BLaER1 treated with 17β-estradiol and CSF1 and Interleukin-3, amounts not matched to agents 10 nM and 100 nM (cell line): ENCODE results near the gene SMAGP.
A peak's percentile ranks its signal among the peaks of the same experiment; 100 is the strongest.
"Not testable (repeated sequence)": the region's sequence is repeated elsewhere in the genome, so short reads cannot be mapped to it uniquely, and the experiment has no call there.

ENCODE experiments used
- H3K27ac ChIP-seq, 11 experiments: shearing (Covaris generic); formaldehyde crosslinking; 2 replicates each; pipeline ENCODE4 v1.8.1; 2022
- H3K27me3 ChIP-seq, 11 experiments: shearing (Covaris generic); formaldehyde crosslinking; 2 replicates each; pipeline ENCODE4 v1.8.1; 2022
- H3K36me3 ChIP-seq, 11 experiments: shearing (Covaris generic); formaldehyde crosslinking; 2 replicates each; pipeline ENCODE4 v1.8.1; 2022
- H3K4me1 ChIP-seq, 10 experiments: shearing (Covaris generic); formaldehyde crosslinking; 2 replicates each; pipeline ENCODE4 v1.8.1; 2022
- H3K4me2 ChIP-seq, 11 experiments: shearing (Covaris generic); formaldehyde crosslinking; 2 replicates each; pipeline ENCODE4 v1.8.1; 2022
- H3K4me3 ChIP-seq, 10 experiments: shearing (Covaris generic); formaldehyde crosslinking; 2 replicates each; pipeline ENCODE4 v1.8.1; 2022
- H3K9ac ChIP-seq, 11 experiments: shearing (Covaris generic); formaldehyde crosslinking; 2 replicates each; pipeline ENCODE4 v1.8.1; 2022
- H3K9me3 ChIP-seq, 11 experiments: shearing (Covaris generic); formaldehyde crosslinking; replicated peaks in 1 of 11; 2 replicates each; pipeline ENCODE4 v1.8.1; 2022
- H4K20me1 ChIP-seq, 11 experiments: shearing (Covaris generic); formaldehyde crosslinking; 2 replicates each; pipeline ENCODE4 v1.8.1; 2022
- Cebpa-rat ChIP-seq, 11 experiments: shearing (Covaris generic); IDR thresholded peaks; 2 replicates each; pipeline ENCODE4 v1.8.1; 2022

The SMAGP gene

GRCh38 chr12:51238510-51239334, 31.5 kb downstream of the SMAGP start, which contains the start of gene DAZAP2:
TSS of gene DAZAP2 (plus strand) at chr12:51238826. CDS start at chr12:51238908, 82 bp downstream.
- Histone ChIP-seq H3K9me3 (no peaks in the 10 kb centered on the region), H4K20me1 (peaks cover 10 to 45% (median 33%) of the 10 kb centered on the region in 11 experiments; a peak in 17 of 22 replicates), H3K4me2 (peak within 1 kb of the TSS; percentile 82 to 96 (median 94)), H3K27me3 (no peaks in the 10 kb centered on the region), H3K36me3 (peaks cover 35 to 42% (median 40%) of the 10 kb centered on the region in 11 experiments), H3K27ac (peak within 1 kb of the TSS; percentile 98 to 100 (median 100)), H3K4me1 (peaks cover 17 to 49% (median 46%) of the 10 kb centered on the region in 10 experiments), H3K4me3 (peak within 1 kb of the TSS; percentile 77 to 97 (median 94)), H3K9ac (peak within 1 kb of the TSS; percentile 97 to 100 (median 99))
- TF ChIP-seq Cebpa-rat (IDR thresholded peaks at IDR 0.05), result no peak

- Histone ChIP-seq H3K4me3 (peak overlapping the region; percentile 77 to 97 (median 94)), H3K4me2 (peak overlapping the region; percentile 79 to 96 (median 91)), H3K36me3 (peaks cover 29 to 35% (median 33%) of the 10 kb centered on the region in 11 experiments), H3K9me3 (peaks cover 0 to 6% (median 2%) of the 10 kb centered on the region in 11 experiments; a peak in 11 of 22 replicates), H3K27ac (peak overlapping the region in 8 of 11 experiments; percentile 99 to 100 (median 100); a peak in 14 of 22 replicates), H3K4me1 (peaks cover 17 to 42% (median 40%) of the 10 kb centered on the region in 10 experiments), H3K9ac (peak overlapping the region; percentile 97 to 100 (median 99)), H4K20me1 (peaks cover 10 to 39% (median 30%) of the 10 kb centered on the region in 11 experiments; a peak in 17 of 22 replicates), H3K27me3 (no peaks in the 10 kb centered on the region)
- no peak for TF ChIP-seq Cebpa-rat (IDR thresholded peaks at IDR 0.05)
These were observed 32.1 kb downstream of the SMAGP start for GRCh38 chr12:51238037-51238509.

- no peak overlapping the region for H3K4me2 ChIP-seq
- no peak overlapping the region for H3K4me3 ChIP-seq
- peaks cover 0 to 4% (median 3%) of the 10 kb centered on the region in 11 experiments; a peak in 12 of 22 replicates for H4K20me1 ChIP-seq
- no peak overlapping the region for H3K27ac ChIP-seq
- no peak for TF ChIP-seq Cebpa-rat (IDR thresholded peaks at IDR 0.05)
- H3K4me1 ChIP-seq, result peaks cover 6 to 8% (median 7%) of the 10 kb centered on the region in 10 experiments; a peak in 18 of 20 replicates
- no peaks in the 10 kb centered on the region; a peak in 1 of 22 replicates for H3K36me3 ChIP-seq
- H3K27me3 ChIP-seq, result no peaks in the 10 kb centered on the region
- H3K9me3 ChIP-seq, result peaks cover 0 to 17% (median 8%) of the 10 kb centered on the region in 11 experiments; a peak in 15 of 22 replicates
- H3K9ac ChIP-seq, result no peak overlapping the region
These were observed 35.7 kb downstream of the SMAGP start for GRCh38 chr12:51234530-51234929.

- Histone ChIP-seq H3K4me1 (no peaks in the 10 kb centered on the region), H4K20me1 (no peaks in the 10 kb centered on the region), H3K9me3 (peaks cover 0 to 17% (median 8%) of the 10 kb centered on the region in 11 experiments; a peak in 15 of 22 replicates), H3K27me3 (no peaks in the 10 kb centered on the region), H3K36me3 (no peaks in the 10 kb centered on the region), H3K4me3 (no peak overlapping the region), H3K9ac (no peak overlapping the region), H3K4me2 (no peak overlapping the region), H3K27ac (no peak overlapping the region)
- no peak for TF ChIP-seq Cebpa-rat (IDR thresholded peaks at IDR 0.05)
These were observed 37.6 kb downstream of the SMAGP start for GRCh38 chr12:51232642-51233041.

- Histone ChIP-seq H3K27ac (no peak overlapping the region), H3K4me3 (no peak overlapping the region), H3K4me1 (no peaks in the 10 kb centered on the region), H3K9ac (no peak overlapping the region), H3K9me3 (peaks cover 0 to 17% (median 8%) of the 10 kb centered on the region in 11 experiments; a peak in 15 of 22 replicates), H3K4me2 (no peak overlapping the region), H3K27me3 (no peaks in the 10 kb centered on the region), H4K20me1 (no peaks in the 10 kb centered on the region), H3K36me3 (no peaks in the 10 kb centered on the region)
- TF ChIP-seq Cebpa-rat (IDR thresholded peaks at IDR 0.05), result no peak
These were observed 41.0 kb downstream of the SMAGP start for GRCh38 chr12:51229116-51229809.

GRCh38 chr12:51227962-51228361, 42.3 kb downstream of the SMAGP start:
- Histone ChIP-seq H3K4me2 (no peak overlapping the region), H3K36me3 (no peaks in the 10 kb centered on the region), H3K9me3 (peaks cover 0 to 10% (median 6%) of the 10 kb centered on the region in 11 experiments; a peak in 15 of 22 replicates), H3K9ac (no peak overlapping the region), H3K27me3 (no peaks in the 10 kb centered on the region), H3K27ac (no peak overlapping the region), H4K20me1 (no peaks in the 10 kb centered on the region), H3K4me3 (no peak overlapping the region), H3K4me1 (no peaks in the 10 kb centered on the region)
- no peak for TF ChIP-seq Cebpa-rat (IDR thresholded peaks at IDR 0.05)

DNA sequence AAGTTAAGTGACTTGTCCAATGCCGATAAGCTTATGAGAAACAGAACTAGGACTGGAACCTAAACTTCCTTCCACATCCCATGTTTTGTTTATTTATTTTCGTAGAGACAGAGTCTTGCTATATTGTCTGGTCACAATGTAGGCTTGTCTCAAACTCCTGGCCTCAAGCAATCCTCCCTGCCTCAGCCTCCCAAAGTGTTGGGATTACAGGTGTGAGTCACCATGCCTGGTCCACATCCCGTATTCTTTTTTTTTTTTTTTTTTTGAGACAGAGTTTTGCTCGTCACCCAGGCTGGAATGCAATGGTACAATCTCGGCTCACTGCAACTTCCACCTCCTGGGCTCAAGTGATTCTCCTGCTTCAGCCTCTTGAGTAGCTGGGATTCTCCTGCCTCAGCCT, 43.1 kb downstream of the SMAGP start:
- not testable (repeated sequence) for H3K36me3 ChIP-seq, H3K4me1 ChIP-seq, H3K9ac ChIP-seq, H4K20me1 ChIP-seq, H3K27ac ChIP-seq, H3K27me3 ChIP-seq, H3K9me3 ChIP-seq, H3K4me3 ChIP-seq, H3K4me2 ChIP-seq

- no peaks in the 10 kb centered on the region for H3K27me3 ChIP-seq
- H3K36me3 ChIP-seq, result no peaks in the 10 kb centered on the region
- H3K9me3 ChIP-seq, result no peaks in the 10 kb centered on the region
- no peaks in the 10 kb centered on the region for H3K4me1 ChIP-seq
- TF ChIP-seq Cebpa-rat (IDR thresholded peaks at IDR 0.05), result no peak
- no peak overlapping the region for H3K9ac ChIP-seq
- H3K4me2 ChIP-seq, result no peak overlapping the region
- H3K27ac ChIP-seq, result no peak overlapping the region
- no peaks in the 10 kb centered on the region for H4K20me1 ChIP-seq
- no peak overlapping the region for H3K4me3 ChIP-seq
These were observed 44.4 kb downstream of the SMAGP start for GRCh38 chr12:51225771-51226170.

GRCh38 chr12:51225234-51225633, 45.0 kb downstream of the SMAGP start:
- no peak overlapping the region for H3K4me3 ChIP-seq
- H3K4me1 ChIP-seq, result no peaks in the 10 kb centered on the region
- no peak overlapping the region for H3K4me2 ChIP-seq
- no peaks in the 10 kb centered on the region for H3K27me3 ChIP-seq
- no peaks in the 10 kb centered on the region for H3K9me3 ChIP-seq
- H4K20me1 ChIP-seq, result no peaks in the 10 kb centered on the region
- H3K27ac ChIP-seq, result no peak overlapping the region
- no peaks in the 10 kb centered on the region for H3K36me3 ChIP-seq
- TF ChIP-seq Cebpa-rat (IDR thresholded peaks at IDR 0.05), result no peak
- H3K9ac ChIP-seq, result no peak overlapping the region
